OCI-LY7 (cell line): ENCODE measurements around the gene TMEM167A.

Experiments used
- CTCF ChIP-seq: fragments of 200-600 bp; sonication (generic); conservative IDR thresholded peaks from 2 replicates; pipeline ENCODE4 v1.5.1; 2014; ENCODE audit warnings: mild to moderate bottlenecking, antibody characterized with exemption, low read length, moderate library complexity, mixed read lengths
- EZH2phosphoT487 ChIP-seq: fragments of 200-600 bp; sonication (generic); IDR thresholded peaks from 2 replicates; pipeline ENCODE4 v1.6.1; 2018; ENCODE audit warnings: low read depth, borderline replicate concordance, mild to moderate bottlenecking, mixed run types, antibody characterized with exemption, low read length, moderate library complexity, mixed read lengths

- TF ChIP-seq CTCF (no peak), EZH2phosphoT487 (no peak)
Measured at GRCh38 chr5:83071286-83072051, 5.7 kb downstream of the TMEM167A start.
